H1 (cell line): Measurements from ENCODE around the gene OLFM3. TPM values are rescaled to one million over a fixed set of nuclear protein-coding genes. Genes with fewer than 3 reads are reported as not detected.

ENCODE experiments used
- CTCF ChIA-PET: fragments of 300-600 bp; sonication (Branson Sonifier 250); formaldehyde crosslinking; loops from one replicate; lab custom pipeline; 2021; ENCODE audit not compliant: partially characterized antibody; lab: Charles Lee
- POLR2A ChIA-PET: fragments of 300-600 bp; sonication (Branson Sonifier 250); formaldehyde crosslinking; loops from one replicate; lab custom pipeline; 2021; ENCODE audit warnings: inconsistent platforms; ENCODE audit not compliant: partially characterized antibody; lab: Charles Lee
- DNase-seq, 2 experiments: peaks; one replicate each; pipeline versions ENCODE4 v3.0.0 to v3.0.0-alpha.2; 2010 to 2022; ENCODE audit warnings: low spot score in 2 of 2, low read depth in 1 of 2, mixed read lengths in 1 of 2
- FAIRE-seq: peaks from 2 replicates; lab custom pipeline; 2011; peaks lifted over from hg19 to GRCh38; lab: Jason Lieb, UNC
- H2AFZ ChIP-seq: 2 replicates; pipeline ENCODE4 v1.8.1; 2012; ENCODE audit warnings: low read length, inconsistent platforms
- H2AK5ac ChIP-seq: 2 replicates; pipeline ENCODE4 v1.6.1; 2013; ENCODE audit warnings: low read depth, low read length
- H2BK120ac ChIP-seq: replicated peaks from 2 replicates; pipeline ENCODE3; 2013; ENCODE audit warnings: low read depth, low read length, inconsistent platforms
- H2BK12ac ChIP-seq: 2 replicates; pipeline ENCODE4 v1.6.1; 2013; ENCODE audit warnings: low read depth, low read length
- H2BK15ac ChIP-seq: 2 replicates; pipeline ENCODE4 v1.6.1; 2013; ENCODE audit warnings: low read length
- H2BK20ac ChIP-seq: 2 replicates; pipeline ENCODE4 v1.6.1; 2013; ENCODE audit warnings: low read length
- H2BK5ac ChIP-seq: 2 replicates; pipeline ENCODE4 v1.6.1; 2013; ENCODE audit warnings: low read depth, low read length
- H3K14ac ChIP-seq: 2 replicates; pipeline ENCODE4 v1.6.1; 2013; ENCODE audit warnings: inconsistent platforms; ENCODE audit not compliant: insufficient read length
- H3K18ac ChIP-seq: 2 replicates; pipeline ENCODE4 v1.6.1; 2013; ENCODE audit warnings: low read length; ENCODE audit errors: extremely low read depth
- H3K23ac ChIP-seq: 2 replicates; pipeline ENCODE4 v1.6.1; 2013; ENCODE audit warnings: inconsistent platforms; ENCODE audit not compliant: insufficient read length
- H3K23me2 ChIP-seq: 2 replicates; pipeline ENCODE4 v1.6.1; 2013; ENCODE audit warnings: low read depth, low read length
- H3K27ac ChIP-seq: 2 replicates; pipeline ENCODE4 v1.6.1; 2011; ENCODE audit warnings: low read depth, low read length, inconsistent platforms
- H3K27me3 ChIP-seq, 4 experiments: replicated peaks in 1 of 4; 1 replicate in 1 of 4; 2 replicates in 3 of 4; pipeline versions ENCODE4 v1.6.1 to v1.8.1; 2011 to 2013; ENCODE audit warnings: low read length in 3 of 4, mild to moderate bottlenecking in 3 of 4, inconsistent platforms in 2 of 4, mixed read lengths in 2 of 4, moderate library complexity in 1 of 4; ENCODE audit not compliant: control insufficient read depth in 3 of 4, insufficient read depth in 3 of 4; ENCODE audit errors: extremely low read depth in 1 of 4
- H3K36me3 ChIP-seq, 4 experiments: 2 replicates each; pipeline versions ENCODE4 v1.6.1 to v1.8.1; 2011 to 2013; ENCODE audit warnings: mild to moderate bottlenecking in 4 of 4, low read length in 3 of 4, moderate library complexity in 2 of 4, control low read depth in 1 of 4, inconsistent platforms in 1 of 4; ENCODE audit not compliant: insufficient read depth in 4 of 4, control insufficient read depth in 2 of 4
- H3K4ac ChIP-seq: replicated peaks from 2 replicates; pipeline ENCODE3; 2013; ENCODE audit warnings: low read length, low read depth, mixed read lengths, inconsistent platforms; ENCODE audit not compliant: insufficient read length
- H3K4me1 ChIP-seq, 4 experiments: replicated peaks in 1 of 4; 1 replicate in 1 of 4; 2 replicates in 3 of 4; pipeline versions ENCODE4 v1.6.1 to v1.8.1; 2011 to 2013; ENCODE audit warnings: low read length in 3 of 4, inconsistent platforms in 2 of 4, mixed read lengths in 1 of 4; ENCODE audit not compliant: insufficient read depth in 4 of 4, control insufficient read depth in 3 of 4
- H3K4me2 ChIP-seq, 2 experiments: 2 replicates each; pipeline versions ENCODE4 v1.6.1 to v1.8.1; 2011 to 2013; ENCODE audit warnings: low read depth in 2 of 2, low read length in 2 of 2, control low read depth in 1 of 2, inconsistent platforms in 1 of 2, mild to moderate bottlenecking in 1 of 2; ENCODE audit not compliant: insufficient read depth in 1 of 2
- H3K4me3 ChIP-seq, 4 experiments: fragments of 200-600, 300-600 bp in 1 of 4; sonication (generic), shearing (Covaris generic), sonication (Bioruptor Twin) in 1 of 4; 2 replicates each; pipeline versions ENCODE4 v1.5.1 to v1.8.1; 2011 to 2016; ENCODE audit warnings: low read length in 4 of 4, low read depth in 3 of 4, control low read depth in 2 of 4, inconsistent platforms in 2 of 4, mild to moderate bottlenecking in 2 of 4, mixed read lengths in 1 of 4, moderate library complexity in 1 of 4; ENCODE audit not compliant: insufficient read depth in 2 of 4; ENCODE audit errors: extremely low read depth in 1 of 4
- H3K56ac ChIP-seq: replicated peaks from 2 replicates; pipeline ENCODE3; 2013; ENCODE audit warnings: low read depth, mild to moderate bottlenecking, mixed read lengths, low read length, inconsistent platforms; ENCODE audit not compliant: insufficient read length
- H3K79me1 ChIP-seq: 2 replicates; pipeline ENCODE4 v1.6.1; 2013; ENCODE audit warnings: low read depth, low read length, control low read depth
- H3K79me2 ChIP-seq, 2 experiments: 2 replicates each; pipeline versions ENCODE4 v1.6.1 to v1.8.1; 2012 to 2013; ENCODE audit warnings: low read length in 2 of 2, mild to moderate bottlenecking in 2 of 2, inconsistent platforms in 1 of 2; ENCODE audit not compliant: insufficient read depth in 2 of 2, control insufficient read depth in 1 of 2
- H3K9ac ChIP-seq, 4 experiments: replicated peaks in 1 of 4; 1 replicate in 1 of 4; 2 replicates in 3 of 4; pipeline versions ENCODE4 v1.6.1 to v1.8.1; 2011 to 2013; ENCODE audit warnings: low read depth in 3 of 4, low read length in 3 of 4, control low read depth in 2 of 4, mild to moderate bottlenecking in 2 of 4, moderate library complexity in 2 of 4, inconsistent platforms in 1 of 4; ENCODE audit errors: extremely low read depth in 1 of 4
- H3K9me3 ChIP-seq, 2 experiments: 2 replicates each; pipeline versions ENCODE4 v1.6.1 to v1.8.1; 2012 to 2013; ENCODE audit warnings: mild to moderate bottlenecking in 2 of 2, moderate library complexity in 2 of 2, control low read depth in 1 of 2, inconsistent platforms in 1 of 2, low read depth in 1 of 2, low read length in 1 of 2, mixed read lengths in 1 of 2; ENCODE audit not compliant: insufficient read depth in 2 of 2
- H4K20me1 ChIP-seq, 2 experiments: replicated peaks in 1 of 2; 2 replicates each; pipeline versions ENCODE3 to v1.8.1; 2011 to 2013; ENCODE audit warnings: inconsistent platforms in 2 of 2, low read length in 2 of 2, mild to moderate bottlenecking in 1 of 2; ENCODE audit not compliant: insufficient read depth in 2 of 2, control insufficient read depth in 1 of 2
- H4K5ac ChIP-seq: 2 replicates; pipeline ENCODE4 v1.6.1; 2013; ENCODE audit warnings: low read length, low read depth, mixed read lengths, inconsistent platforms; ENCODE audit not compliant: insufficient read length
- H4K8ac ChIP-seq: 2 replicates; pipeline ENCODE4 v1.8.0; 2013; ENCODE audit warnings: mild to moderate bottlenecking, moderate library complexity, low read length, inconsistent platforms; ENCODE audit not compliant: insufficient read depth; ENCODE audit errors: extremely low read depth
- H4K91ac ChIP-seq: replicated peaks from 2 replicates; pipeline ENCODE3; 2013; ENCODE audit warnings: low read length, mixed read lengths, inconsistent platforms; ENCODE audit not compliant: insufficient read length
- POLR2A ChIP-seq, 2 experiments: IDR thresholded peaks; 1 replicate in 1 of 2; 2 replicates in 1 of 2; pipeline ENCODE4 v1.6.1; 2011; ENCODE audit warnings: low read depth in 2 of 2, low read length in 2 of 2, mild to moderate bottlenecking in 2 of 2; ENCODE audit errors: control extremely low read depth in 1 of 2
- WGBS, 2 experiments: shearing (Covaris generic) in 1 of 2; methylation state at CpG; one replicate each; pipeline versions ENCODE4 v1.1.6 to v1.1.7; 2013 to 2015; ENCODE audit warnings: low lambda C conversion rate in 2 of 2, mixed read lengths in 2 of 2, inconsistent platforms in 1 of 2, low coverage in 1 of 2, missing lambda C conversion rate in 1 of 2; ENCODE audit not compliant: insufficient replicate concordance in 2 of 2, insufficient coverage in 1 of 2, insufficient read length in 1 of 2; ENCODE audit errors: extremely low coverage in 1 of 2, missing lambda C conversion rate in 1 of 2; 5-methylcytosine and 5-hydroxymethylcytosine counted together
- polyA plus RNA-seq, 7 experiments: library from polyadenylated mRNA; depleted of rRNA in 3 of 7; stranded (reverse) in 5 of 7; unstranded in 2 of 7; fragments of >200 nt in 5 of 7; fragments of 200-250 nt in 2 of 7; gene quantifications; 1 replicate in 5 of 7; 2 replicates in 1 of 7; 4 replicates in 1 of 7; pipeline versions ENCODE4 v1.2.1 to v1.2.3, GENCODE V29; 2011 to 2013; ENCODE audit warnings: missing spikeins in 2 of 7, mixed read lengths in 2 of 7
- total RNA-seq: library from RNA; stranded (reverse); fragmentation: NEBNext Ultra II Directional; extraction: Animal tissue kit (Norgen Biotek cat#: 25700); gene quantifications from 2 replicates; pipeline ENCODE4 v1.2.1, GENCODE V29; 2021

OLFM3 gene
- total and polyA plus RNA-seq, 2 of the 8 experiments (the other 6 are each of a cell fraction or from before 2014, with no cell fraction given) = 0.30 to 0.32 TPM

GRCh38 chr1:101911894-101912293 is 84.8 kb downstream of the OLFM3 start:
- Histone ChIP-seq H3K56ac (no peak overlapping the region), H3K4me2 (no peak overlapping the region), H2AFZ (no peak overlapping the region), H2BK120ac (no peak overlapping the region), H2BK5ac (no peak overlapping the region), H2BK12ac (no peak overlapping the region), H3K4me1 (no peaks in the 10 kb centered on the region; a peak in 1 of 7 replicates), H3K79me1 (no peaks in the 10 kb centered on the region), H2AK5ac (no peak overlapping the region), H3K36me3 (no peaks in the 10 kb centered on the region), H3K9me3 (no peaks in the 10 kb centered on the region), H4K8ac (no peak overlapping the region), H3K27me3 (peaks cover 0 to 1% (median 0%) of the 10 kb centered on the region in 4 experiments; a peak in 1 of 7 replicates), H3K27ac (no peak overlapping the region), H3K79me2 (no peaks in the 10 kb centered on the region), H4K5ac (no peak overlapping the region), H3K4ac (no peak overlapping the region), H4K20me1 (no peaks in the 10 kb centered on the region), H3K4me3 (no peak overlapping the region), H3K23me2 (no peaks in the 10 kb centered on the region), H3K18ac (no peak overlapping the region), H2BK20ac (no peak overlapping the region), H4K91ac (no peak overlapping the region), H3K9ac (no peak overlapping the region), H3K14ac (no peak overlapping the region), H3K23ac (no peak overlapping the region), H2BK15ac (no peak overlapping the region)
- ChIA-PET POLR2A (no interaction called here), CTCF (interaction anchor here (0.6 to 2.3 kb wide), 2 partner anchors 34 to 192 kb away, joined by 3 to 6 read pairs; no protein-coding TSS in a partner anchor)
- 89% methylated on average over 5 of the region's 5 CpGs; no CpG with 5 or more reads in 1 of the 2 experiments for WGBS, 2 experiments
- DNase-seq = no peak
- no peak for FAIRE-seq
- TF ChIP-seq POLR2A (IDR thresholded peaks at IDR 0.05; ENCODE audit: control extremely low read depth in 1 of 2, low read depth in 2 of 2, low read length in 2 of 2) = no peak
